ENCODE data around the gene OSBPL6.

The OSBPL6 gene

DNA sequence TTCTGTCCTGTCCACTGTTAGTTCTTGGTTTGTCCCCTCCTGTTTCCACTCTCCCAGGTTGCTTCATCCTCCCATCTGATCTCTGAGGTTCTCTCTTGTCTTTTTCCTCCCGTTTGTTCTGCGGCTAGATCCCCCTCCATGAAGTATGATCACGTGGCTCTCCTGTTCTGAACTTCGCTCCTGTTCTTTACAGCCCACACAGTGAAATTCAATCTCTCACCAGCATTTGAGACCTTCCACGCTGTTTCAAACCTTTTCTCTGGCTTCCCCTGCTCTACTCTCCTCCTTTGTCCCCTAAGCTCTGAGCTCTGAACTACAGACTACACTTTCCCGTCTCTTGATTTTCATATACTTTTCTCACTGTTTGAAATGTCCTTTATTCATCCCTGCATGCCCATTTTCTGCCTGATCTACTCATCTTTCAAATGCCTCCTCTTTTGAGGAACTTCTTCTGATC is 83.5 kb downstream of the OSBPL6 start (continued):
- TF ChIP-seq KLF1 (tag by site-specific recombination; IDR thresholded peaks at IDR 0.05) (no peak), ZFP3 (tag by site-specific recombination; IDR thresholded peaks at IDR 0.05; ENCODE audit: low read depth) (no peak), ZNF223 (tag by site-specific recombination; IDR thresholded peaks at IDR 0.05) (no peak), ZNF596 (tag by site-specific recombination; IDR thresholded peaks at IDR 0.05) (no peak), PRDM1 (tag by site-specific recombination; IDR thresholded peaks at IDR 0.05) (peak; percentile 48), INSM2 (tag by site-specific recombination; IDR thresholded peaks at IDR 0.05) (no peak), ZNF140 (tag by site-specific recombination; IDR thresholded peaks at IDR 0.05) (no peak), ZNF211 (tag by site-specific recombination; IDR thresholded peaks at IDR 0.05; ENCODE audit: low read depth) (no peak), ZNF112 (tag by site-specific recombination; IDR thresholded peaks at IDR 0.05) (no peak), EGR2 (tag by site-specific recombination; IDR thresholded peaks at IDR 0.05; ENCODE audit: low read depth) (peak; percentile 61; the same call in 1 of the 2 replicates), ZNF664 (tag by site-specific recombination; IDR thresholded peaks at IDR 0.05) (no peak), ZNF549 (tag by site-specific recombination; IDR thresholded peaks at IDR 0.05) (no peak), TCF7L2 (IDR thresholded peaks at IDR 0.05; ENCODE audit: borderline replicate concordance, low read depth, low read length) (no peak), ZNF157 (tag by site-specific recombination; IDR thresholded peaks at IDR 0.05) (no peak), PATZ1 (tag by site-specific recombination; IDR thresholded peaks at IDR 0.05) (peak; percentile 26; the same call in 1 of the 2 replicates), KLF7 (tag by site-specific recombination; IDR thresholded peaks at IDR 0.05; ENCODE audit: borderline replicate concordance) (no peak), ZFHX2 (tag by site-specific recombination; conservative IDR thresholded peaks at IDR 0.05) (peak; percentile 60; the same call in 1 of the 2 replicates), KLF9 (tag by site-specific recombination; IDR thresholded peaks at IDR 0.05; ENCODE audit: low read depth) (no peak), ZNF433 (tag by site-specific recombination; IDR thresholded peaks at IDR 0.05; ENCODE audit: low read depth) (no peak), SP2 (tag by site-specific recombination; IDR thresholded peaks at IDR 0.05) (no peak), ZBTB8A (tag by site-specific recombination; IDR thresholded peaks at IDR 0.05) (no peak), ZNF354C (tag by site-specific recombination; IDR thresholded peaks at IDR 0.05; ENCODE audit: borderline replicate concordance, low read depth) (no peak), ZNF350 (tag by site-specific recombination; IDR thresholded peaks at IDR 0.05) (no peak), ZNF148 (tag by site-specific recombination; IDR thresholded peaks at IDR 0.05; ENCODE audit: borderline replicate concordance) (no peak)
- TF ChIP-seq, protein P1, sequence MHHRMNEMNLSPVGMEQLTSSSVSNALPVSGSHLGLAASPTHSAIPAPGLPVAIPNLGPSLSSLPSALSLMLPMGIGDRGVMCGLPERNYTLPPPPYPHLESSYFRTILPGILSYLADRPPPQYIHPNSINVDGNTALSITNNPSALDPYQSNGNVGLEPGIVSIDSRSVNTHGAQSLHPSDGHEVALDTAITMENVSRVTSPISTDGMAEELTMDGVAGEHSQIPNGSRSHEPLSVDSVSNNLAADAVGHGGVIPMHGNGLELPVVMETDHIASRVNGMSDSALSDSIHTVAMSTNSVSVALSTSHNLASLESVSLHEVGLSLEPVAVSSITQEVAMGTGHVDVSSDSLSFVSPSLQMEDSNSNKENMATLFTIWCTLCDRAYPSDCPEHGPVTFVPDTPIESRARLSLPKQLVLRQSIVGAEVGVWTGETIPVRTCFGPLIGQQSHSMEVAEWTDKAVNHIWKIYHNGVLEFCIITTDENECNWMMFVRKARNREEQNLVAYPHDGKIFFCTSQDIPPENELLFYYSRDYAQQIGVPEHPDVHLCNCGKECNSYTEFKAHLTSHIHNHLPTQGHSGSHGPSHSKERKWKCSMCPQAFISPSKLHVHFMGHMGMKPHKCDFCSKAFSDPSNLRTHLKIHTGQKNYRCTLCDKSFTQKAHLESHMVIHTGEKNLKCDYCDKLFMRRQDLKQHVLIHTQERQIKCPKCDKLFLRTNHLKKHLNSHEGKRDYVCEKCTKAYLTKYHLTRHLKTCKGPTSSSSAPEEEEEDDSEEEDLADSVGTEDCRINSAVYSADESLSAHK (tag by site-specific recombination; IDR thresholded peaks at IDR 0.05) = no peak
- TF ChIP-seq, protein P2, sequence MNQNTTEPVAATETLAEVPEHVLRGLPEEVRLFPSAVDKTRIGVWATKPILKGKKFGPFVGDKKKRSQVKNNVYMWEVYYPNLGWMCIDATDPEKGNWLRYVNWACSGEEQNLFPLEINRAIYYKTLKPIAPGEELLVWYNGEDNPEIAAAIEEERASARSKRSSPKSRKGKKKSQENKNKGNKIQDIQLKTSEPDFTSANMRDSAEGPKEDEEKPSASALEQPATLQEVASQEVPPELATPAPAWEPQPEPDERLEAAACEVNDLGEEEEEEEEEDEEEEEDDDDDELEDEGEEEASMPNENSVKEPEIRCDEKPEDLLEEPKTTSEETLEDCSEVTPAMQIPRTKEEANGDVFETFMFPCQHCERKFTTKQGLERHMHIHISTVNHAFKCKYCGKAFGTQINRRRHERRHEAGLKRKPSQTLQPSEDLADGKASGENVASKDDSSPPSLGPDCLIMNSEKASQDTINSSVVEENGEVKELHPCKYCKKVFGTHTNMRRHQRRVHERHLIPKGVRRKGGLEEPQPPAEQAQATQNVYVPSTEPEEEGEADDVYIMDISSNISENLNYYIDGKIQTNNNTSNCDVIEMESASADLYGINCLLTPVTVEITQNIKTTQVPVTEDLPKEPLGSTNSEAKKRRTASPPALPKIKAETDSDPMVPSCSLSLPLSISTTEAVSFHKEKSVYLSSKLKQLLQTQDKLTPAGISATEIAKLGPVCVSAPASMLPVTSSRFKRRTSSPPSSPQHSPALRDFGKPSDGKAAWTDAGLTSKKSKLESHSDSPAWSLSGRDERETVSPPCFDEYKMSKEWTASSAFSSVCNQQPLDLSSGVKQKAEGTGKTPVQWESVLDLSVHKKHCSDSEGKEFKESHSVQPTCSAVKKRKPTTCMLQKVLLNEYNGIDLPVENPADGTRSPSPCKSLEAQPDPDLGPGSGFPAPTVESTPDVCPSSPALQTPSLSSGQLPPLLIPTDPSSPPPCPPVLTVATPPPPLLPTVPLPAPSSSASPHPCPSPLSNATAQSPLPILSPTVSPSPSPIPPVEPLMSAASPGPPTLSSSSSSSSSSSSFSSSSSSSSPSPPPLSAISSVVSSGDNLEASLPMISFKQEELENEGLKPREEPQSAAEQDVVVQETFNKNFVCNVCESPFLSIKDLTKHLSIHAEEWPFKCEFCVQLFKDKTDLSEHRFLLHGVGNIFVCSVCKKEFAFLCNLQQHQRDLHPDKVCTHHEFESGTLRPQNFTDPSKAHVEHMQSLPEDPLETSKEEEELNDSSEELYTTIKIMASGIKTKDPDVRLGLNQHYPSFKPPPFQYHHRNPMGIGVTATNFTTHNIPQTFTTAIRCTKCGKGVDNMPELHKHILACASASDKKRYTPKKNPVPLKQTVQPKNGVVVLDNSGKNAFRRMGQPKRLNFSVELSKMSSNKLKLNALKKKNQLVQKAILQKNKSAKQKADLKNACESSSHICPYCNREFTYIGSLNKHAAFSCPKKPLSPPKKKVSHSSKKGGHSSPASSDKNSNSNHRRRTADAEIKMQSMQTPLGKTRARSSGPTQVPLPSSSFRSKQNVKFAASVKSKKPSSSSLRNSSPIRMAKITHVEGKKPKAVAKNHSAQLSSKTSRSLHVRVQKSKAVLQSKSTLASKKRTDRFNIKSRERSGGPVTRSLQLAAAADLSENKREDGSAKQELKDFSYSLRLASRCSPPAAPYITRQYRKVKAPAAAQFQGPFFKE (tag by site-specific recombination; IDR thresholded peaks at IDR 0.05; ENCODE audit: borderline replicate concordance) = no peak

All from HEK293 (cell line).